GM18520 (cell line): Measurements from ENCODE around the gene MAP3K8.

Experiments
- ATAC-seq: cut with Tn5 transposase; IDR thresholded peaks from one replicate; pipeline ENCODE4 v1.9.1; 2021; ENCODE audit not compliant: unreplicated experiment

The MAP3K8 gene

GRCh38 chr10:30433730-30434272 is at the start of gene MAP3K8:
MAP3K8 (plus strand) TSS chr10:30434184; CDS start chr10:30438939, 4,755 bp downstream.
- peak; percentile 49 for ATAC-seq

DNA sequence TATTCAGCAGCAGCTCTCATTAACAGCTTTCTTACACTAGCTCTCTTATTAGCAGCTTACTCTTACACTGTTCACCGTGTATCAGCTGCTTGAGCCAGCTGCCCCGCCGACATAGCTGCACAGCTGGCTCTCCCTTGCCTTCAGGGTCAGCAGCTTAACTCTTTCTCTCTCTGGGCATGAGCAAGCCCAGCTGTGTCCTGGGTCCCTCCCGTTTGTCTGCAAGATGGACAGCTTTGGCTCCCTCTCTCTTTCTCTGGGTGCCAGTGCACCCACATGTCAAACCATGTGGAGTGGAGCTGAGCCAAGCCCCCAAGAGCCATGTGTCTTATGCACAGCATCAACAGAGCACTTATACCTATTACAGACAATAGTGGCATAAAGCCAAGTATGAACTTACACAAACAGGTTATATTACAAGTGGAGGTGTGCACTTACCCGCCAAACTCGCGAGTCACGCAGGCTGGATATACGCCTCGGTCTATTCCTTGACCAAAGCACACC is 49.2 kb upstream of the MAP3K8 start:
- no peak for ATAC-seq

DNA sequence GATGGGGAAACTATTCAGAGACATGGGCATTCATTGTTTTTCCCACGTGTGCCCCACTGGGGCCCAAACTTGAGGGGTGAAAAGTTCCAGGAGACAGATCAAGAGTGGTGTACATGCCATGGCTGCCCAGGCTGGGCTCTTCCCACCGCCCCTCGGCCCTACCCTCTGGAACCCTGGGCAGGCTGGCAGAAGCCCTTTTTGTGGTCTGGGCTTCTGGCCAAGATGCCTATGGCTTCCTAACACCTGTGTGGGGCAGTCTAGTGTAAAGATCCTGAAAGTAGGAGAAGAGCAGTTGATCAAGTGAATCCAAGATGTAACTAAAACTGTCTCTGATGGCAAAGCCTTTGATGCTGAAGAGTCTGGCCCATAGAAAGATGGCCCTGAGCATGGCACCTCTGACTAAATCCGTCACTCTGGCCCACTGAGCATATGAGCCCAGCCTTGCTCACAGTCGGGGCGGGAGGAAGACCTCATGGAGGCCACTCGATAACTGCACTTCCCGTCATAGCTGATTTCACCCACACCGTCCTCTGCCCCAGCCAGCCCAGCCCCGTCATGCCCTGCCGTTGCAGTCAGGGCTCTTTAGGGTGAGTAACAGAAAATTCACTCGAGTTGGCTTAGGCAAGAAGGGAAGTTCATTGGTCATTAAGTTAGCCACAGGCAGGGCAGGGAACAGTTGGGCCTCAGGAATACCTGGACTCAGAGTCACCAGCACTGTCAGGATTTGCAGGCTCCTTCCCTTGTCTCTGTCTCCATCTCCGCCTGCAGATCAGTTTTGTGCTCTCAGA is 47.0 kb upstream of the MAP3K8 start:
- ATAC-seq, result no peak

DNA sequence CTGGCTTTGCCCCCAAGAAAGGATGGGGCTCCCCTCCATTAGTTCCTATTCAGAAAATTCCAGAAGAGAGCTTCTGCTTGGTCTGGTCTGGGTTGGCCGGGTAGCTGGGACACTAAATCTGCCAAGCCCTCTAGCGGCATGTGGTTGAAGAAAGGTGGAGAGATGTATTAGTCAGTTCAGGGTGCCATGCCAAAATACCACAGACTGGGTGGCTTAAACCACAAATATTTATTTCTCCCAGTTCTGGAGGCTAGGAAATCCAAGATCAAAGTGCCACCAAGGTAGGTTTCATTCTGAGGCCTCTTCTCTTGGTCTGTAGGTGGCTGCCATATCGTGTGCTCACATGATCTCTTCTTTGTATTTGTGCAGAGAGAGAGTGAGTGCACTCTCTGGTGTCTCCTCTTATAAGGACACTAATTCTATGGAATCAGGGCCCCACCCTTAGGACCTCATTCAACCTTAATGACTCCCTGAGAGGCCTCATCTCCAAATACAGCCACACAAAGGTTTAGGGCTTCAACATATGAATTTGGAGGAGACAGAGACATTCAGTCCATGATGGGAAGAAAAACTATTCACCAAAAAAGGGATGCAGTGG is 46.2 kb upstream of the MAP3K8 start:
- no peak for ATAC-seq

DNA sequence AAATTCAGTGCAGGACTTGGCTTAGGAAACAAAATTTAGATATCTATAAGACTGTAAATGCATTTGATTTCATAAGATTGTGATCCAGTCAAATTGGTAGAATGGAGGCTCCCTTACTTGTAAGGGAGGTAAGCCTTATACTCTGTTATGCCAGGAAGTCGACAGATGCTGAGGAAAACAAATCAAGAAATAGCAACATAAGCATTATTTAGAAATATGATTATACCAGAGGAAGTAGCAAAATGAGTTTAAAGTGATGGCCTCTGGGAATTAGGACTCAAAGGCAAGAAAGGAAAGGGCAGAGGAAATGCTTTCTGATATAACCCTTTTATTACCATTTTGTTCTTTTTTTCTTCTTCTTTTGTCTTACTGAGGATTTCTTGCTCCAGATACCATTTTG is 44.4 kb upstream of the MAP3K8 start:
- ATAC-seq, result no peak

DNA sequence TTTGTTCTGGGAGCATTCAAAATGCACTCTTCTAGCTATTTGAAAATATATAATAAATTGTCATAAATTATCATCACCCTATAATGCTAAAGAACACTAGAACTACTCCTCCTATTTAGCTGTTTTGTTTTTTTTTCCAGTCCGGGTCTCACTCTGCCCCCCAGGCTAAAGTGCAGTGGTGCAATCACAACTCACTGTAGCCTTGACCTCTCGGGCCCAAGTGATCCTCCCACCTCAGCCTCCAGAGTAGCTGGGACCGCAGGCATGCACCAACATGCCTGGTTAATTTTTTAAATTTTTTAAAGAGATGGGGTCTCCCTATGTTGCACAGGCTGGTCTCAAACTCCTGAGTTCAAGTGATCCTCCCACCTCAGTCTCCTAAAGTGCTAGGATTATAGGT is 43.8 kb upstream of the MAP3K8 start:
- no peak for ATAC-seq

- ATAC-seq, result no peak
Observed at GRCh38 chr10:30391266-30391665, 42.7 kb upstream of the MAP3K8 start.

DNA sequence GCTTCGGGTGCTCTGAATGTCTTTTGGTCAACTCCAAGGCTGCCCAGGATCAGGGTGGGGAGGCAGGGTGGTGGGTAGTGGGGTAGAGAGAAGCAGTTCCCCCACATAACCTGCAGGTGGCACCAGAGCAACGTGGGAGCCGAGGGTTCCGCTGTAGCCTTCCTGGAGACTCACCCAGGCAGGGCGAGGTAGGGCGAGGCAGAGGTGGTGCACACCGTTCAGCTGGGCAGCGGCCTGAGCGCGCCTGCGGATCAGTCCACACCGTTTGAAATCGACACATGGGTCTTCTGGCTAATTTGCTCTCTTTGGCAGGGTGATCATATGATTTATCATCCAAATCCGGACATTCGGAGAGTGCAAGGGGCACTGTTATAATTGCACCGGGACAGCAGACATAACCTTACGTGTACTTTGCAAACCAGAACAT is 41.4 kb upstream of the MAP3K8 start:
- ATAC-seq, result peak; percentile 61

DNA sequence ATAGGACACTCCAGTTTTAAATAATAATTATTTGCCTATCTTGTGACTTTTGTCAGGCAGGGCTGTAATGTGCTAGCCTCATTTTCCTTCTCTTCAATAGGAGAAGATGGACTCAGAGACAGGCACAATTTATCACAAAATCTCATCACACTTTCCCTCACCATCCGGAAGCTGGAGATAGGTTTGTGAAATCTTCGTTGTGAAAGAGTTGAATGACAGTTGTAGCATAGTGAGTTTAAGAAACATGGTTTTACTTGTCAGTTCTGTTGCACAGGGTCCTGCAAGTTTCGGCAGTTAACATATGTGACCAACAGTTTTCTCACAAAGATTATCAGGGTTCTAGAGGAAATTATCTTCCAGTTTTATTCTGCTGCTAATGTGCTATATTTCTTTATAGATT is 37.7 kb upstream of the MAP3K8 start:
- ATAC-seq, result no peak

GRCh38 chr10:30396698-30397097 is 37.3 kb upstream of the MAP3K8 start:
- no peak for ATAC-seq

DNA sequence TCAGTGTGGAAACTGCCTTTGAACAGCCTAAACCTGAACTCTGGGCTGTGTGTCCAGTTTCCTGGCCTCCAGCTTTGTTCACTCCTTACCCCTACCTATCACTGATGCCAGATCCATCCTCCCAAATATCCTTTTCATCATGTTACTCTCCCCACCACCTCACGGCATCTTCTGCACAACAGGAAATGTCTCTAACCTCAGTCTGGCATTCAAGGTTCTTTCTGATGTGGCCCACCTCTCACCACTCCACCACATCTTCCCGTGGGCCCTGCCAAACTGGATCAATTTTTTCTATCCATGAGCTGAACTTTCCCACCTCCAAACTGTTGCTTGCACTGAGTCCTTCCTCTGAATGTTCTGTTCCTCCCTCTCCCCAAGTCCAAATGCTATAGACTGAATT is 35.8 kb upstream of the MAP3K8 start:
- ATAC-seq, result no peak

DNA sequence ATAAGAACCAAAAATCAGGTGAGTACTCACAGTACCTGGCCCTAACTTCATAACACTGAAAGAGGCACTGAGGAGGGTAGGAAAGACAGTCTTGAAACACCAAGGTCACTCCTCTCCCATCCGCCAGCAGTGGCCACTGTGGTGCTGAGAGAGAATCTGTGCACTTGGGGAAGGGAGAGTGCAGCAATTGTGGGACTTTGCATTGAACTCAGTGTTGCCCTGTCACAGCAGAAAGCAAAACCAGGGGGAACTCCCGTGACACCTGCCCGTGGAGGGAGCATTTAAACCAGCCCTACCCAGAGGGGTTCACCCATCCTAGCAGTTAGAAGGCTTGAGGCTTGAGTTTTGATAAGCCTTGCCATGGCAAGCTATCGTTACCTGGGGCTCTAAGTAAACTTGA is 35.2 kb upstream of the MAP3K8 start:
- no peak for ATAC-seq

DNA sequence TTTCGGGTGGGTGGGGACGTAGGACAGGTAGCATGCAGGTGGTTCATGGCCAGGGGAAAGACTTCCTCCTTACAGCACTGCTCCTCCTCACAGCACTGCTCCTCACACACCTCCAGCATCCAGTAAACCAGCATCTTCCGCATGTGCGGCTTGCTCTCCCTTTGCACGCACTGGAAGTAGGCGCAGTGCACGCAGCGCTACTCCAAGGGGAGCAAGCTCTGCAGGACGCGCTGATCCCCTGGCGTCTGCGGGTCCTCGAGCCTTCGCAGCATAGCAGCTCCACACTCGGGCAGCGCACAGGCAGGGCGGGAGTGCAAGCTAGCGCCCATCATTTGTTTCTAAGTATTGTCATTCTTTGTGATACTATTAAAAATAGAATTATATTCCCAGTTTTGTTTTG is 30.5 kb upstream of the MAP3K8 start:
- no peak for ATAC-seq

DNA sequence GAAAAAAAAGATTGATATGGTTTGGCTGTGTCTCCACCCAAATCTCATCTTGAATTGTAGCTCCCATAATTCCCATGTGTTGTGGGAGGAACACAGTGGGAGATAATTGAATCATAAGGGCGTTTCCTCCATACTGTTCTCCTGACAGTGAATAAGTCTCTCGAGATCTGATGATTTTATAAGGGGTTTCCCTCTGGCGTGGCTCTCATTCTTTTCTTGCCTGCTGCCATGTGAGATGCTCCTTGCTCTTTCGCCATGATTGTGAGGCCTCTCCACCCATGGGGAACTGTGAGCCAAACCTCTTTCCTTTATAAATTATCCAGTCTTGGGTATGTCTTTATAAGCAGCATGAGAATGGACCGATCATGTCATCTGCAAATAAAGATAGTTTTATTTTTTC is 29.4 kb upstream of the MAP3K8 start:
- ATAC-seq, result no peak

GRCh38 chr10:30411263-30411662 is 22.7 kb upstream of the MAP3K8 start:
- no peak for ATAC-seq

DNA sequence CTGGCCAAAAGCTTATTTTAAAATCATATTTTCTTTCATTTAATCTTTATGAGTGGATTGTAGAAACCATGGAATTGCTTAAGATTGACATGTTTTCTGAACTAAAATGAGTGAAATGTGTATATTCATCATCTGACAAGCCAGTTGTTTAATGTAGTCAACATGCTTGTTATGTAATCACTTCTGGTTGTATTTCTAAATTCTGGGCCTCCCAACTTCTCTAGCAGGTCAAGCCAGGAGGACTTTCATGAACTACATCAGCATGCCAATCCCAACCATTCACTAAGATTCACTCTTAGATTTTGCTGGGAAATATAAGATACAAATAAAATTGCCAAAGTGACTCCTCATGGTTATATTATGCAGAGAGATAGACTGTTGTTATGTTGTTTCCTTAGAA is 21.1 kb upstream of the MAP3K8 start:
- ATAC-seq, result no peak

- ATAC-seq, result no peak
Observed at GRCh38 chr10:30413996-30414576, 19.9 kb upstream of the MAP3K8 start.

- ATAC-seq, result no peak
Observed at GRCh38 chr10:30415593-30415992, 18.4 kb upstream of the MAP3K8 start.

- no peak for ATAC-seq
Observed at GRCh38 chr10:30417301-30417700, 16.7 kb upstream of the MAP3K8 start.

- ATAC-seq, result no peak
Observed at GRCh38 chr10:30420266-30420665, 13.7 kb upstream of the MAP3K8 start.

GRCh38 chr10:30420766-30421165 is 13.2 kb upstream of the MAP3K8 start:
- no peak for ATAC-seq

GRCh38 chr10:30422151-30422695 is 11.8 kb upstream of the MAP3K8 start:
- no peak for ATAC-seq
